Measurements from ENCODE around the gene GNB3. TPM values are rescaled to one million over a fixed set of nuclear protein-coding genes. Genes with fewer than 3 reads are reported as not detected.
A peak's percentile ranks its signal among the peaks of the same experiment; 100 is the strongest.

Gene GNB3
- total and polyA plus RNA-seq, 9 of the 15 experiments (the other 6 are each of a cell fraction or from before 2014, with no cell fraction given): 1.4 to 5.8 (median 2.0) TPM

- no peak for DNase-seq (ENCODE audit: extremely low read depth in 1 of 4, low spot score in 3 of 4)
- no peak overlapping the region for H2AFZ ChIP-seq (ENCODE audit: low read depth, low read length)
- no TSS peak for BruUV-seq (replicated peaks)
- no peaks in the 10 kb centered on the region for H3K9me3 ChIP-seq (replicated peaks; ENCODE audit: control insufficient read depth, insufficient read depth, low read depth, low read length)
- intact Hi-C loops (cut with micrococcal nuclease): no loop called here
- H3K27ac ChIP-seq (ENCODE audit: extremely low read depth, low read depth, low read length): peak overlapping the region; percentile 87; the same call in 1 of the 3 replicates
- no peaks in the 10 kb centered on the region for H3K27me3 ChIP-seq (ENCODE audit: control insufficient read depth in 2 of 2, insufficient read depth in 2 of 2, low read length in 2 of 2)
- in situ Hi-C loops (cut with MboI): no loop called here
- H3K4me2 ChIP-seq (ENCODE audit: insufficient read depth, low read length): peak overlapping the region; percentile 88
- H3K9ac ChIP-seq (ENCODE audit: insufficient read depth in 1 of 2, low read depth in 2 of 2, low read length in 2 of 2): peak overlapping the region; percentile 89 to 96; a peak in 3 of 4 replicates
- no peaks in the 10 kb centered on the region for H3K9me1 ChIP-seq (ENCODE audit: control insufficient read depth, insufficient read depth, low read length)
- H3K79me2 ChIP-seq (ENCODE audit: control insufficient read depth, insufficient read depth, low read length): peaks cover 44% of the 10 kb centered on the region
- H3K4me3 ChIP-seq: peak overlapping the region; percentile 79
- no peak for FAIRE-seq
- H3K4me1 ChIP-seq (replicated peaks in 1 of 2; ENCODE audit: control insufficient read depth in 2 of 2, insufficient read depth in 2 of 2, low read length in 2 of 2): peaks cover 18% of the 10 kb centered on the region in 2 experiments; a peak in 4 of 5 replicates
- WGBS (ENCODE audit: insufficient coverage, low coverage, missing lambda C conversion rate): 82% methylated on average over 2 of the region's 2 CpGs
- ATAC-seq: no peak
- ChIA-PET CTCF (ENCODE audit: low intra/inter-chr PET ratio) (no interaction called here), POLR2A (interaction anchor here (1.5 kb wide), 1 partner anchor 17 kb away, joined by 5 read pairs; no protein-coding TSS in a partner anchor)
- H4K20me1 ChIP-seq (replicated peaks; ENCODE audit: control insufficient read depth, insufficient read depth, low read length): no peaks in the 10 kb centered on the region; the same call in 1 of the 2 replicates
- TF ChIP-seq FOXK1 (CRISPR knock-in tag; IDR thresholded peaks at IDR 0.05; ENCODE audit: borderline replicate concordance): no peak
- TF ChIP-seq ZNF311 (CRISPR knock-in tag; IDR thresholded peaks at IDR 0.05): no peak
- TF ChIP-seq NFIC (IDR thresholded peaks at IDR 0.05): no peak
- no peak for TF ChIP-seq ZNF785 (CRISPR knock-in tag; IDR thresholded peaks at IDR 0.05)
- TF ChIP-seq ZNF431 (CRISPR knock-in tag; IDR thresholded peaks at IDR 0.05): no peak
- TF ChIP-seq NR3C1 (CRISPR knock-in tag; IDR thresholded peaks at IDR 0.05): no peak
- no peak for TF ChIP-seq ZKSCAN1 (IDR thresholded peaks at IDR 0.05; ENCODE audit: low read depth, low read length)
- TF ChIP-seq, protein P1, sequence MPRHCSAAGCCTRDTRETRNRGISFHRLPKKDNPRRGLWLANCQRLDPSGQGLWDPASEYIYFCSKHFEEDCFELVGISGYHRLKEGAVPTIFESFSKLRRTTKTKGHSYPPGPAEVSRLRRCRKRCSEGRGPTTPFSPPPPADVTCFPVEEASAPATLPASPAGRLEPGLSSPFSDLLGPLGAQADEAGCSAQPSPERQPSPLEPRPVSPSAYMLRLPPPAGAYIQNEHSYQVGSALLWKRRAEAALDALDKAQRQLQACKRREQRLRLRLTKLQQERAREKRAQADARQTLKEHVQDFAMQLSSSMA (CRISPR knock-in tag; IDR thresholded peaks at IDR 0.05): no peak
- TF ChIP-seq ZNF778 (CRISPR knock-in tag; IDR thresholded peaks at IDR 0.05): no peak
- TF ChIP-seq L3MBTL2 (IDR thresholded peaks at IDR 0.05): no peak
- TF ChIP-seq JUND (IDR thresholded peaks at IDR 0.05; ENCODE audit: borderline replicate concordance, low read depth, low read length): no peak
- TF ChIP-seq JUND (tag; IDR thresholded peaks at IDR 0.05; ENCODE audit: borderline replicate concordance, low read depth, low read length): no peak
- no peak for TF ChIP-seq ZNF717 (CRISPR knock-in tag; IDR thresholded peaks at IDR 0.05)
- no peak for TF ChIP-seq SRF (CRISPR knock-in tag; IDR thresholded peaks at IDR 0.05)
- no peak for TF ChIP-seq ZNF263 (CRISPR knock-in tag; IDR thresholded peaks at IDR 0.05; ENCODE audit: borderline replicate concordance)
- TF ChIP-seq, protein P2, sequence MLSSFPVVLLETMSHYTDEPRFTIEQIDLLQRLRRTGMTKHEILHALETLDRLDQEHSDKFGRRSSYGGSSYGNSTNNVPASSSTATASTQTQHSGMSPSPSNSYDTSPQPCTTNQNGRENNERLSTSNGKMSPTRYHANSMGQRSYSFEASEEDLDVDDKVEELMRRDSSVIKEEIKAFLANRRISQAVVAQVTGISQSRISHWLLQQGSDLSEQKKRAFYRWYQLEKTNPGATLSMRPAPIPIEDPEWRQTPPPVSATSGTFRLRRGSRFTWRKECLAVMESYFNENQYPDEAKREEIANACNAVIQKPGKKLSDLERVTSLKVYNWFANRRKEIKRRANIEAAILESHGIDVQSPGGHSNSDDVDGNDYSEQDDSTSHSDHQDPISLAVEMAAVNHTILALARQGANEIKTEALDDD (IDR thresholded peaks at IDR 0.05): no peak
- TF ChIP-seq SPI1 (IDR thresholded peaks at IDR 0.05; ENCODE audit: borderline replicate concordance, low read depth, low read length): no peak
- TF ChIP-seq THRB (CRISPR knock-in tag; conservative IDR thresholded peaks at IDR 0.05): no peak
- no peak for TF ChIP-seq FOXM1 (IDR thresholded peaks at IDR 0.05; ENCODE audit: low read depth)
- no peak for TF ChIP-seq FOXM1 (CRISPR knock-in tag; IDR thresholded peaks at IDR 0.05; ENCODE audit: low read depth)
- peaks cover 69% of the 10 kb centered on the region; the same call in 2 of the 3 replicates for H3K36me3 ChIP-seq (ENCODE audit: control insufficient read depth, insufficient read depth, low read length)
Measured at GRCh38 chr12:6849427-6849826, 8.7 kb downstream of the GNB3 start.

All from K562 (cell line).